Activated B cell treated with CpG ODN at 0.5 μM for 24 hours (primary cell): ENCODE results near the gene MYADML2. TPM values are rescaled to one million over a fixed set of nuclear protein-coding genes. Genes with fewer than 3 reads are reported as not detected.
"Not testable (repeated sequence)": the region's sequence is repeated elsewhere in the genome, so short reads cannot be mapped to it uniquely, and the experiment has no call there.

Experiments used
- ATAC-seq: fragments of 200-7000 bp; cut with Tn5 transposase; one replicate; pipeline ENCODE4 v1.10.0; 2021; ENCODE audit warnings: low read depth, mild to moderate bottlenecking, moderate library complexity
- CTCF ChIA-PET: fragments of 350-600 bp; sonication (Branson Sonifier 250); formaldehyde crosslinking; loops from one replicate; lab custom pipeline; 2021; ENCODE audit warnings: antibody characterized with exemption; lab: Charles Lee
- POLR2A ChIA-PET: fragments of 350-600 bp; sonication (Branson Sonifier 250); formaldehyde crosslinking; loops from one replicate; lab custom pipeline; 2021; ENCODE audit warnings: antibody characterized with exemption; lab: Charles Lee
- DNase-seq: peaks from one replicate; pipeline ENCODE4 v3.0.0; 2022
- H3K27ac Mint-ChIP-seq: one replicate; pipeline ENCODE4 v1.8.0; 2020; ENCODE audit warnings: mixed read lengths
- H3K27me3 Mint-ChIP-seq: one replicate; pipeline ENCODE4 v1.8.0; 2021; ENCODE audit warnings: mixed read lengths
- H3K36me3 Mint-ChIP-seq: one replicate; pipeline ENCODE4 v1.8.0; 2021; ENCODE audit warnings: low read depth, mixed read lengths
- H3K4me1 Mint-ChIP-seq: one replicate; pipeline ENCODE4 v1.8.0; 2021; ENCODE audit warnings: mixed read lengths
- H3K4me3 Mint-ChIP-seq: one replicate; pipeline ENCODE4 v1.8.0; 2020; ENCODE audit warnings: mild to moderate bottlenecking, mixed read lengths
- H3K9me3 Mint-ChIP-seq: one replicate; pipeline ENCODE4 v1.8.0; 2020; ENCODE audit warnings: mixed read lengths
- intact Hi-C: fragments of 100-400 bp; cut with micrococcal nuclease; formaldehyde crosslinking; loops from one replicate; pipeline ENCODE4 v1.15.1; 2024
- total RNA-seq: library from RNA; stranded (reverse); gene quantifications from 2 replicates; pipeline ENCODE4 v1.2.3, GENCODE V29; 2022
- TF ChIP-seq, protein P1 (sequence below): fragments of 200-600 bp; IDR thresholded peaks from one replicate; pipeline ENCODE4 v1.8.0; 2022; ENCODE audit warnings: antibody characterized with exemption, mild to moderate bottlenecking

Gene MYADML2
- total RNA-seq, 1 donor from 2014 or later, result not detected

DNA sequence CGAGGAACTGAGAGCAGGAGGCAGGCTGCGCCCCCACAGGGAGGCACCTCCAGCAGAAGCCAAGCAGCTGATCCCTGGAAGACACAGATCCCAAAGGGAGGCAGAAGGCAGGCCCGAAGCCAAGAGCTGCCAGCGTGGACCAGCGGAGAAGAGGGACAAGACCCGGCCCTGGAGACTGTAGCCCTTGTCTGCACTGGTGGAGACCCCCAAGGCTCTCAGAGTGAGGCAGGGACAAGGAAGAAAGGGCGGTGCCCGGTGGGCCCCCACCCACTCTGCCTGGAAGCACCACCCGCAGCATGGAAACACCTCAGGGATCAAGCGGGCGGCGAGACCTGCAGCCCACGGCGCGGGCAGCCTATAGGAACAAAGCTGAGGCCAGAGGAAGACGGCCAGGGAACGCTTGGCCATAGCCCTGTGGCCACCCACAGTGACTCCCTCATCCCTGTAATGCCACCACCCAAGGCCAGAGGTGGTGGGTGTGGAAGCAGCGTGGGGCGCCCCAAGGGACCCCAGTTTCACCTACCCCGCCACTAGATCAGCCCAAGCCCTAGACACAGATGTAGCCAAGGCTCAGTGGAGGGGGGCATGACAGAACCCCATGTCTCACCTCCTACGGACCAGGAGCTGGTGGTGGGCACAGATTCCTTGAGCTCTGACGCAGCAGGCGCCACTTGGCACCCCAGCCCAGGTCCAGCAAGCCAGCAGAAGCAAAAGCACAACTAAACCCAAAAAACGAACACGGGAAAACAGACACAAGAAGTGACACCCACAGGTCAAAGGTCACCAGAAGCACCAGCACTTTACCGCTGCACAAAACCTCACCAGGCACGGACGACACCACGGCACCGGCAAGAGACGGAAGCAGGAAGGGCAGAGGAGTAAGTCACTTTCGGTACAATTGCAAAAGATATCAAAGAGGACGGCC is 26.2 kb downstream of the MYADML2 start:
- peaks cover 29% of the 10 kb centered on the region for H3K36me3 Mint-ChIP-seq
- no peaks in the 10 kb centered on the region for H3K9me3 Mint-ChIP-seq
- H3K27me3 Mint-ChIP-seq, result no peaks in the 10 kb centered on the region
- TF ChIP-seq, protein P1, sequence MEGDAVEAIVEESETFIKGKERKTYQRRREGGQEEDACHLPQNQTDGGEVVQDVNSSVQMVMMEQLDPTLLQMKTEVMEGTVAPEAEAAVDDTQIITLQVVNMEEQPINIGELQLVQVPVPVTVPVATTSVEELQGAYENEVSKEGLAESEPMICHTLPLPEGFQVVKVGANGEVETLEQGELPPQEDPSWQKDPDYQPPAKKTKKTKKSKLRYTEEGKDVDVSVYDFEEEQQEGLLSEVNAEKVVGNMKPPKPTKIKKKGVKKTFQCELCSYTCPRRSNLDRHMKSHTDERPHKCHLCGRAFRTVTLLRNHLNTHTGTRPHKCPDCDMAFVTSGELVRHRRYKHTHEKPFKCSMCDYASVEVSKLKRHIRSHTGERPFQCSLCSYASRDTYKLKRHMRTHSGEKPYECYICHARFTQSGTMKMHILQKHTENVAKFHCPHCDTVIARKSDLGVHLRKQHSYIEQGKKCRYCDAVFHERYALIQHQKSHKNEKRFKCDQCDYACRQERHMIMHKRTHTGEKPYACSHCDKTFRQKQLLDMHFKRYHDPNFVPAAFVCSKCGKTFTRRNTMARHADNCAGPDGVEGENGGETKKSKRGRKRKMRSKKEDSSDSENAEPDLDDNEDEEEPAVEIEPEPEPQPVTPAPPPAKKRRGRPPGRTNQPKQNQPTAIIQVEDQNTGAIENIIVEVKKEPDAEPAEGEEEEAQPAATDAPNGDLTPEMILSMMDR, result no peak
- no peak overlapping the region for H3K4me3 Mint-ChIP-seq
- ChIA-PET CTCF (interaction anchor here (1.2 kb wide), 1 partner anchor 39 kb away, joined by 4 read pairs; no protein-coding TSS in a partner anchor), POLR2A (interaction anchor here (0.6 to 0.9 kb wide), 3 partner anchors 14 to 102 kb away, joined by 3 to 6 read pairs (median 3); partner anchors contain the start of genes CENPX, LRRC45 and P4HB)
- intact Hi-C loops, result no loop called here
- DNase-seq (no peak), ATAC-seq (no peak)
- H3K27ac Mint-ChIP-seq, result no peak overlapping the region
- peaks cover 41% of the 10 kb centered on the region for H3K4me1 Mint-ChIP-seq

DNA sequence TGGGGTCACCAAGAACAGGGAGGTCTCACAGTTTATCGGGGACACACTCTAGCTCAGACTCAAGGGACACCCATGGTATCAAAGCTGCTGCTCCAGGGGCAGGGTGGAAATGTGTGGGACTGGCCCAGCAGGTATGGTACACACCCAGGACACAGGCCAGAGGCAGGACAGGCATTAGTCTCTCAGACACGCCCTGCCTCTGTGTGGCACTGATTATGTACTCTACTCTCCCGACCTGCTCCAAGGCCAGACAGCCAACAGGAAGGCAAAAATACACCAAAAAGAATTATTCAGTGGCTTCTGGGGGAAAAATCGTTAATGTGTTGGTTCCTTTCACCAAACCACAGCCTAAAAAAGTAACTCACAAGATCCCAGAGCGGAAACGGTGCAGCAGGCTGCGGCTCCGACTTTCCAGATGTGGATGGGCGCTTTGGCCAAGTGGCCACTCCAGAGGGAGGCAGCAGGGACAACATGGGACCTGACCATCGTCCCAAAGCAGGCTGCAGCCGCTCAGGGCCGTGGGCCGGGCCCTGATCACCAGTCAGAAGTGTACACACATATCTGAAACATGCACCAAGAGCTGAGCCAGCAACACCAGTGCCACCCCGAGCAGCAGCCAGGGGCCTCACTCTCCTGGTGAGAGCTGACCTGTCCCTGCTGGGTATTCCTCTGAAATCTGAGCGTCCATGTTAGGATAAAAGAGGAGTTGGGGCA is 28.0 kb downstream of the MYADML2 start:
- ATAC-seq, result no peak
- Mint-ChIP-seq H3K27ac (no peak overlapping the region), H3K4me3 (no peak overlapping the region), H3K9me3 (no peaks in the 10 kb centered on the region), H3K27me3 (no peaks in the 10 kb centered on the region), H3K4me1 (peaks cover 31% of the 10 kb centered on the region), H3K36me3 (peaks cover 46% of the 10 kb centered on the region)
- ChIA-PET POLR2A (no interaction called here), CTCF (no interaction called here)
- intact Hi-C loops, result loop anchor here (1.0 to 2.0 kb wide), 3 partner anchors 7 to 58 kb away; partner anchors contain the start of genes ARHGDIA and P4HB
- DNase-seq, result no peak
- TF ChIP-seq, protein P1, result no peak

DNA sequence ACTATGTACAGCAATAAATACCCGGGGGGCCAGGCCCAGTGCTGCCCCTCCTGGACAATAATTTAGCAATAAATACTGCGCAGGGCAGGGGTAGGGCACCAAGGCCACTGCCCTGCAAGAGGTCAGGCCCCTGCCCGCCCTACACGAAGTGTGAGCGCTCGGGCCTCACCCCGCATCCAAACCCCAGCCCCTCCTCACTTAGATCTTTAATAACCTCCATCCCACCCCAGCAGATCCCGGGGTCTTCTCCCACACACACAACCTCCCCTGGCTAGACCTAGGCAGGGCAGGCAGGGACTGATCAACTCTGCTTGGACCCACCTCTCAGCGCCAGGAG is 28.7 kb downstream of the MYADML2 start:
- intact Hi-C loops, result loop anchor here (1.0 to 2.0 kb wide), 3 partner anchors 8 to 58 kb away; partner anchors contain the start of genes ARHGDIA and P4HB
- Mint-ChIP-seq H3K4me1 (peaks cover 26% of the 10 kb centered on the region), H3K27ac (peak overlapping the region; percentile 76), H3K4me3 (peak overlapping the region; percentile 88), H3K36me3 (peaks cover 53% of the 10 kb centered on the region)
- H3K27me3 Mint-ChIP-seq, DNase-seq, H3K9me3 Mint-ChIP-seq, CTCF ChIA-PET: not testable (repeated sequence)
- ATAC-seq, result peak; percentile 22
- POLR2A ChIA-PET, result interaction anchor here (1.3 to 3.0 kb wide), 2 partner anchors 9 to 148 kb away, joined by 4 to 28 read pairs; partner anchors contain the start of gene MAFG

DNA sequence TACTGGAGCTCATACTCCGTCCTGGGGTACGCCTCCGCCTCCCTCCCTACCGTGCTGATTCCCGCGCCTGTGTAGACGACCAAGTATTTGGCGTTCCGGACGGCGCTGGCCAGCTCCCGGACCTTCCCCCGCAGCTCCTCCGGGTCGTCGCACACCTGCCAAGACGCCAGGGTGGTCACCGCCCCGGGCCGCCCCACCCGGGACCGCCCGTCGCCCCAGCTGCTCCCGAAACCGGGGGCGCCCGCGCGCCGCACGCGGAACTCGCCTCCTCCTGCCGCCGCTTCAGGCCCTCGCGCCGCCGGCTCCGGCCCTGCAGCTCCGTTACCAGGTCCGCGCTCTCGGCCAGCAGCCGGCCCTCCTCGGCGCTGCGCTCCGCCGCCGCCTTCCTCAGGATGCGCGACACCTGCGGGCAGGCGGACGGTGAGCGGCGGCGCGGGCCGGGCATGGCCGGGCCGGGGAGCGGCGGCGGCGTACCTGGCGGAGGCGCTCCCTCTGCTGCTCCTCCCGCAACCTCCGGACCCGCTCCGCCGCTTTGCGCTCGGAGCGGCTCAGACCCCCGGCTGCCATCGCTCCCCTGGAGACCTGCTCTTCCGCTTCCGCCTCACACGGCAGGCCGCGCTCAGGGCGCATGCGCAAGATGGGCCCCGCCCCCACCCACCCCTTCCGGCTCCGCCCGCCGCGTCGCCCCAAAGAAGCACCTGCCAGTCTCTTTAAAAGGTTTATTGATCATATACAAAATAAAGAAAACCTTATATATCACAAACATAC is 29.3 kb downstream of the MYADML2 start, which contains the start of gene SIRT7:
TSS of gene SIRT7 (minus strand) at position 612 of the 768 bp plus-strand sequence. CDS start at position 567, 45 bp downstream.
- H3K27ac Mint-ChIP-seq, result peak within 1 kb of the TSS; percentile 76
- peak; percentile 74 for DNase-seq
- CTCF ChIA-PET, result interaction anchor here (1.2 to 1.6 kb wide), 3 partner anchors 10 to 48 kb away, joined by 3 to 6 read pairs (median 5); partner anchors contain the start of gene MAFG
- intact Hi-C loops, result loop anchor here (1.0 to 2.0 kb wide), 3 partner anchors 9 to 57 kb away; partner anchors contain the start of genes ARHGDIA and P4HB
- H3K4me1 Mint-ChIP-seq, result peaks cover 25% of the 10 kb centered on the region
- peak within 1 kb of the TSS; percentile 88 for H3K4me3 Mint-ChIP-seq
- TF ChIP-seq, protein P1, result no peak
- no peaks in the 10 kb centered on the region for H3K9me3 Mint-ChIP-seq
- no peaks in the 10 kb centered on the region for H3K27me3 Mint-ChIP-seq
- H3K36me3 Mint-ChIP-seq, result peaks cover 56% of the 10 kb centered on the region
- POLR2A ChIA-PET, result interaction anchor here (0.6 to 3.0 kb wide), 8 partner anchors 9 to 149 kb away, joined by 3 to 28 read pairs (median 4); partner anchors contain the start of genes DCXR, MAFG and P4HB
- peak; percentile 88 for ATAC-seq
